Upper lobe of left lung (tissue), 4 donors: ENCODE measurements around the gene ZBTB40.

ENCODE experiments used
- CTCF ChIP-seq, 6 experiments: fragments of 450-650 bp in 4 of 6; fragments of 200-600 bp in 2 of 6; sonication (generic) in 2 of 6; IDR thresholded peaks; one replicate each; pipeline ENCODE4 v1.5.1; 2016 to 2019; ENCODE audit warnings: antibody characterized with exemption in 6 of 6
- EP300 ChIP-seq, 4 donors: sonication (generic); formaldehyde crosslinking; IDR thresholded peaks; one replicate each; pipeline ENCODE4 v1.5.1; 2017; ENCODE audit warnings: antibody characterized with exemption in 4 of 4, control low read depth in 2 of 4
- POLR2A ChIP-seq, 4 donors: fragments of 450-650 bp; IDR thresholded peaks; one replicate each; pipeline ENCODE4 v1.5.1; 2016 to 2017; ENCODE audit warnings: antibody characterized with exemption in 4 of 4, mild to moderate bottlenecking in 2 of 4
- POLR2AphosphoS5 ChIP-seq, 2 donors: sonication (generic); formaldehyde crosslinking; IDR thresholded peaks; one replicate each; pipeline ENCODE4 v1.5.1; 2017; ENCODE audit warnings: antibody characterized with exemption in 2 of 2

GRCh38 chr1:22489278-22489677, 37.6 kb downstream of the ZBTB40 start:
- TF ChIP-seq POLR2A (IDR thresholded peaks at IDR 0.05) (no peak), CTCF (IDR thresholded peaks at IDR 0.05) (no peak), EP300 (IDR thresholded peaks at IDR 0.05) (no peak), POLR2AphosphoS5 (IDR thresholded peaks at IDR 0.05) (no peak)
